ENCODE measurements around the gene PCCA. TPM values are rescaled to one million over a fixed set of nuclear protein-coding genes. Genes with fewer than 3 reads are reported as not detected.

PCCA gene
- total and polyA plus RNA-seq, 2 of the 13 experiments (the other 11 are each of a cell fraction or from before 2014, with no cell fraction given) = 15.0 to 32.2 TPM

DNA sequence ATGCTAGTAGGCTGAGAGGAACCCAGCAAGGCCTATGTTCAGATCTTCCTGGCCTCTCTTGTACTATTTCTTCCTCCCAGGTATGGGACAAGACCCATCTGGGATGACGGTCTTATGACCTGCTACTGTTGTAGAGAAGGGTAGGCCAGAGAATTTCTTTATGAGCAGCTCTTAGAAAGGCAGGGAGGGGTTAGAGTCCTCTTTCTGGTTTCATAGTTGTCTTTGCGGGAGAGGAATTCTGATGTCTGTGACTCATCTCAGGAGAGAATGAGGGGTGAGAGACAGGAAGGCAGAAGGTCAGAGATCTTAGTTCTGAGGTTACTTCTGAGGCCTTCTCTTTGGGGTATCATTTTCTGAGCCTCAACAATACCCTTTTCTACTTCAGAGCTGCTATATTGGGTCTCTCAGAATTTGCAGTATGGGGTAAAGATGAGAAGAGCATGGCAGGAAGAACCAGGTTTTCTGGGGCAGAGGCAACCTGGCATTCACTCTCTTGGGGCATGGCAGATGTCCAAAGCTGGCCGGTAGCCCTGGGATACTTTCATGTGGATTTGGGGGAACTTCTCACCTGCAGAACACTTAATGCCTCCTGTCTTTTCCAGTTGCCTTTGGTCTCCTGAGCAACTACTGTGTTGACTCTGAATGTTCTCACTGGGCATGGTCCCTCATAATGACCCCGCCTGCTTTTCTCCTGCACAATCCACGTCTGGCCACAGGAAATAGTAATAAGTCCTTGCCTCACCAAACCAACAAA lies 345.3 kb downstream of the PCCA start:
- H3K4me1 ChIP-seq (ENCODE audit: insufficient read depth, low read length) = peaks cover 19% of the 10 kb centered on the region
- 88% methylated on average over 5 of the region's 5 CpGs for WGBS (ENCODE audit: low lambda C conversion rate)
- H2AFZ ChIP-seq (ENCODE audit: low read length) = no peak overlapping the region
- peak overlapping the region; percentile 25 for H3K27ac ChIP-seq (ENCODE audit: extremely low read length, insufficient read depth, low read length)
- BruUV-seq (replicated peaks) = no TSS peak
- H3K4me3 ChIP-seq (replicated peaks in 1 of 3; ENCODE audit: insufficient read depth in 1 of 3, low read depth in 2 of 3, low read length in 3 of 3) = no peak overlapping the region
- intact Hi-C loops (cut with micrococcal nuclease; ENCODE audit: unreplicated experiment) (no loop called here), in situ Hi-C loops (cut with HindIII; ENCODE audit: extremely low pct_ligation_motif_present, low pct_unique_long_range_greater_than_20kb) (no loop called here)
- H3K9me3 ChIP-seq (ENCODE audit: low read length) = no peaks in the 10 kb centered on the region
- POLR2A ChIA-PET = no interaction called here
- CTCF ChIA-PET (ENCODE audit: low intra/inter-chr PET ratio, low total read pairs) = no interaction called here
- DNase-seq (ENCODE audit: low spot score) = peak; percentile 20
- ATAC-seq = peak; percentile 35; the same call in 1 of the 3 replicates
- no peak for TF ChIP-seq ERF (CRISPR knock-in tag; IDR thresholded peaks at IDR 0.05)
- no peak for TF ChIP-seq HNRNPUL1 (IDR thresholded peaks at IDR 0.05; ENCODE audit: low read depth, low read length)
- TF ChIP-seq FOSL2 (CRISPR knock-in tag; IDR thresholded peaks at IDR 0.05) = peak; percentile 28; the same call in 1 of the 2 replicates
- no peak for TF ChIP-seq HOXD1 (CRISPR knock-in tag; IDR thresholded peaks at IDR 0.05)
- H3K9ac ChIP-seq (ENCODE audit: insufficient read depth, low read depth, low read length) = no peak overlapping the region
- no peak for FAIRE-seq
- no peak overlapping the region for H3K4me2 ChIP-seq (ENCODE audit: low read depth, low read length)
- peaks cover 2 to 4% of the 10 kb centered on the region in 2 experiments; a peak in 2 of 5 replicates for H3K36me3 ChIP-seq (replicated peaks in 1 of 2; ENCODE audit: control insufficient read depth in 1 of 2, insufficient read depth in 2 of 2, low read length in 2 of 2)
- H4K20me1 ChIP-seq (ENCODE audit: insufficient read depth, low read length) = no peaks in the 10 kb centered on the region
- no peaks in the 10 kb centered on the region for H3K27me3 ChIP-seq (ENCODE audit: control insufficient read depth in 1 of 2, insufficient read depth in 2 of 2, low read length in 2 of 2)
- no peaks in the 10 kb centered on the region for H3K79me2 ChIP-seq (ENCODE audit: insufficient read depth, low read length)

DNA sequence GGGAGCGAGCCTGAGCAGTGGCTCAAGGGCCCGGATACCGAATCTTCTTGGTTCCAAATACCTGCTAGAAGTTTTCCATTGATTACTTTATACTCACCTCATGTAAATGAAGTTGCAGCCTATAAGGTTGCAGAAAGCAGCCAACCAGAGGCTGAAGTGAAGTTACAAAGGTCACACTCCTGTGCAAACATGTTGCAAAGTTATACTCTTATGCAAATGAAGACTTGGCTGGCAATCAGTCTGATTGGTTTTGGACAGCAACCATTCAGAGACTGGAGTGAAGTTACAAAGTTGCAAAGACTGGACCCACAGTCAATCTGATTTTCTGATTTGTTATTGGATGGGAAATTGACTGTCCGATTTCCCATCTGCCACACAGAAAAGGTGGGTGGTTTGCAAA lies 347.2 kb downstream of the PCCA start:
- Histone ChIP-seq H3K27me3 (ENCODE audit: control insufficient read depth in 1 of 2, insufficient read depth in 2 of 2, low read length in 2 of 2) (no peaks in the 10 kb centered on the region), H4K20me1 (ENCODE audit: insufficient read depth, low read length) (no peaks in the 10 kb centered on the region), H3K4me3 (replicated peaks in 1 of 3; ENCODE audit: insufficient read depth in 1 of 3, low read depth in 2 of 3, low read length in 3 of 3) (no peak overlapping the region), H3K9me3 (ENCODE audit: low read length) (no peaks in the 10 kb centered on the region), H3K9ac (ENCODE audit: insufficient read depth, low read depth, low read length) (no peak overlapping the region), H3K79me2 (ENCODE audit: insufficient read depth, low read length) (no peaks in the 10 kb centered on the region), H3K27ac (ENCODE audit: extremely low read length, insufficient read depth, low read length) (no peak overlapping the region), H3K4me1 (ENCODE audit: insufficient read depth, low read length) (peaks cover 24% of the 10 kb centered on the region), H3K36me3 (replicated peaks in 1 of 2; ENCODE audit: control insufficient read depth in 1 of 2, insufficient read depth in 2 of 2, low read length in 2 of 2) (peaks cover 0 to 2% of the 10 kb centered on the region in 2 experiments; a peak in 2 of 5 replicates), H2AFZ (ENCODE audit: low read length) (no peak overlapping the region), H3K4me2 (ENCODE audit: low read depth, low read length) (no peak overlapping the region)
- no TSS peak for BruUV-seq (replicated peaks)
- ChIA-PET POLR2A (no interaction called here), CTCF (ENCODE audit: low intra/inter-chr PET ratio, low total read pairs) (no interaction called here)
- ATAC-seq (peak; percentile 79), FAIRE-seq (peak; percentile 21), DNase-seq (ENCODE audit: low spot score) (peak; percentile 24)
- in situ Hi-C loops (cut with HindIII; ENCODE audit: extremely low pct_ligation_motif_present, low pct_unique_long_range_greater_than_20kb) (no loop called here), intact Hi-C loops (cut with micrococcal nuclease; ENCODE audit: unreplicated experiment) (no loop called here)
- TF ChIP-seq HNF4G (IDR thresholded peaks at IDR 0.05; ENCODE audit: borderline replicate concordance, low read depth, low read length) = peak; percentile 26; the same call in 1 of the 2 replicates
- no peak for TF ChIP-seq HNF4G (CRISPR knock-in tag; IDR thresholded peaks at IDR 0.05; ENCODE audit: borderline replicate concordance, low read depth)
- TF ChIP-seq, protein P1, sequence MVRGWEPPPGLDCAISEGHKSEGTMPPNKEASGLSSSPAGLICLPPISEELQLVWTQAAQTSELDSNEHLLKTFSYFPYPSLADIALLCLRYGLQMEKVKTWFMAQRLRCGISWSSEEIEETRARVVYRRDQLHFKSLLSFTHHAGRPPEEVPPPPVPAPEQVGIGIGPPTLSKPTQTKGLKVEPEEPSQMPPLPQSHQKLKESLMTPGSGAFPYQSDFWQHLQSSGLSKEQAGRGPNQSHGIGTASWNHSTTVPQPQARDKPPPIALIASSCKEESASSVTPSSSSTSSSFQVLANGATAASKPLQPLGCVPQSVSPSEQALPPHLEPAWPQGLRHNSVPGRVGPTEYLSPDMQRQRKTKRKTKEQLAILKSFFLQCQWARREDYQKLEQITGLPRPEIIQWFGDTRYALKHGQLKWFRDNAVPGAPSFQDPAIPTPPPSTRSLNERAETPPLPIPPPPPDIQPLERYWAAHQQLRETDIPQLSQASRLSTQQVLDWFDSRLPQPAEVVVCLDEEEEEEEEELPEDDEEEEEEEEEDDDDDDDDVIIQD (CRISPR knock-in tag; IDR thresholded peaks at IDR 0.05; ENCODE audit: low read depth) = peak; percentile 51; the same call in 1 of the 2 replicates
- TF ChIP-seq, protein P2, sequence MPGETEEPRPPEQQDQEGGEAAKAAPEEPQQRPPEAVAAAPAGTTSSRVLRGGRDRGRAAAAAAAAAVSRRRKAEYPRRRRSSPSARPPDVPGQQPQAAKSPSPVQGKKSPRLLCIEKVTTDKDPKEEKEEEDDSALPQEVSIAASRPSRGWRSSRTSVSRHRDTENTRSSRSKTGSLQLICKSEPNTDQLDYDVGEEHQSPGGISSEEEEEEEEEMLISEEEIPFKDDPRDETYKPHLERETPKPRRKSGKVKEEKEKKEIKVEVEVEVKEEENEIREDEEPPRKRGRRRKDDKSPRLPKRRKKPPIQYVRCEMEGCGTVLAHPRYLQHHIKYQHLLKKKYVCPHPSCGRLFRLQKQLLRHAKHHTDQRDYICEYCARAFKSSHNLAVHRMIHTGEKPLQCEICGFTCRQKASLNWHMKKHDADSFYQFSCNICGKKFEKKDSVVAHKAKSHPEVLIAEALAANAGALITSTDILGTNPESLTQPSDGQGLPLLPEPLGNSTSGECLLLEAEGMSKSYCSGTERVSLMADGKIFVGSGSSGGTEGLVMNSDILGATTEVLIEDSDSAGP (CRISPR knock-in tag; IDR thresholded peaks at IDR 0.05; ENCODE audit: borderline replicate concordance) = no peak
- peak; percentile 52 for TF ChIP-seq HNF4A (CRISPR knock-in tag; IDR thresholded peaks at IDR 0.05)
- TF ChIP-seq FOXA1 (IDR thresholded peaks at IDR 0.05) = no peak
- peak; percentile 4; the same call in 1 of the 2 replicates for TF ChIP-seq FOXA1 (CRISPR knock-in tag; IDR thresholded peaks at IDR 0.05)
- TF ChIP-seq, protein P3, sequence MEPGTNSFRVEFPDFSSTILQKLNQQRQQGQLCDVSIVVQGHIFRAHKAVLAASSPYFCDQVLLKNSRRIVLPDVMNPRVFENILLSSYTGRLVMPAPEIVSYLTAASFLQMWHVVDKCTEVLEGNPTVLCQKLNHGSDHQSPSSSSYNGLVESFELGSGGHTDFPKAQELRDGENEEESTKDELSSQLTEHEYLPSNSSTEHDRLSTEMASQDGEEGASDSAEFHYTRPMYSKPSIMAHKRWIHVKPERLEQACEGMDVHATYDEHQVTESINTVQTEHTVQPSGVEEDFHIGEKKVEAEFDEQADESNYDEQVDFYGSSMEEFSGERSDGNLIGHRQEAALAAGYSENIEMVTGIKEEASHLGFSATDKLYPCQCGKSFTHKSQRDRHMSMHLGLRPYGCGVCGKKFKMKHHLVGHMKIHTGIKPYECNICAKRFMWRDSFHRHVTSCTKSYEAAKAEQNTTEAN (CRISPR knock-in tag; conservative IDR thresholded peaks at IDR 0.05) = no peak
- WGBS (ENCODE audit: low lambda C conversion rate) = over 99% methylated on average over 4 of the region's 4 CpGs
